HG03460 (cell line): ENCODE results near the gene SLC35D2.
"Not testable (repeated sequence)": the region's sequence is repeated elsewhere in the genome, so short reads cannot be mapped to it uniquely, and the experiment has no call there.

ENCODE experiments used
- ATAC-seq: cut with Tn5 transposase; IDR thresholded peaks from one replicate; pipeline ENCODE4 v1.9.1; 2021; ENCODE audit not compliant: unreplicated experiment

Gene SLC35D2

DNA sequence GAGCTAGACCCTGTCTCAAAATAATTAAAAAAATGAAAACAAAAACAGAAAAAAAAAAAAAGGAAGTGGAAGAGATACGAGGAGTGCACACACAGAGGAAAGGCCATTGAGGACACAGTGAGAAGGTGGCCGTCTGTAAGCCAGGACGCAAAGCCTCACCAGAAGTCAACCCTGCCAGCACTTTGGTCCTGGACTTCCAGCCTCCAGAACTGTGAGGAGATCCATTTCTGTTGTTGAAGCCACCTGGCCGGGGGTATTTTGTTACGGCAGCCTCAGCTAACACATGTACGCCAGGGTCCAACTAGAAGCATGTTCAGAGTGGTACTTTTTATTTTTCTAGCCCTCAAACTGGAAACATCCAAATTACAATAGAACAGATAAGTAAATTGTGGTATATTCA lies 21.8 kb downstream of the SLC35D2 start:
- ATAC-seq: no peak

DNA sequence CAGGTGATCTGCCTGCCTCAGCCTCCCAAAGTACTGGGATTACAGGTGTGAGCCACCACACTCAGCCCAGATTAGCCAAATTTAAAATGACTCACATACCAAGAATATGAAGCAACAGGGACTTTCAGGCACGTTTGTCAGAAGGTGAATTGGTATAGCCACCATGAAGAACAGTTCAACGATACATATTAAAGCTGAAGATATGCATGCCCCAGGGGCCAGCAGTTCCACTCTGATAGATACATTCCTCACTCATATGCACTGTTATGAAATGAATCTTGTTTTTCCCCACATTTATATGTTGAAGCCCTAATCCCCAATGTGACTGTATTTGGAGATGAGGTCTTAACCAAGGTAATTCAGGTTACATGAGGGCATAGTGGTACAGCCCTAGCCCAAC lies 22.5 kb downstream of the SLC35D2 start:
- no peak for ATAC-seq

DNA sequence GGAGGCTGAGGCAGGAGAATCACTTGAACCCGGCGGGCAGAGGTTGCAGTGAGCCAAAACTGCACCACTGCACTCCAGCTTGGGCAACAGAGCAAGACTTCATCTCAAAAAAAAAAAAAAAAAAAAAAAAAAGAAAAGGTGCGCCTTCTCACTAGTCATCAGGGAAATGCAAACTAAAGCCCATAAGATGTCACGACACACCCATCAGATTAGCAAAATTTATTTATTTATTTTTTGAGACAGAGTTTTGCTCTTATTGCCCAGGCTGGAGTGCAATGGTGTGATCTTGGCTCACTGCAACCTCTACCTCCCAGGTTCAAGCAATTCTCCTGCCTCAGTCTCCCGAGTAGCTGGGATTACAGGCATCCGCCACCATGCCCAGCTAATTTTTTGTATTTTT lies 23.0 kb downstream of the SLC35D2 start:
- ATAC-seq: not testable (repeated sequence)

DNA sequence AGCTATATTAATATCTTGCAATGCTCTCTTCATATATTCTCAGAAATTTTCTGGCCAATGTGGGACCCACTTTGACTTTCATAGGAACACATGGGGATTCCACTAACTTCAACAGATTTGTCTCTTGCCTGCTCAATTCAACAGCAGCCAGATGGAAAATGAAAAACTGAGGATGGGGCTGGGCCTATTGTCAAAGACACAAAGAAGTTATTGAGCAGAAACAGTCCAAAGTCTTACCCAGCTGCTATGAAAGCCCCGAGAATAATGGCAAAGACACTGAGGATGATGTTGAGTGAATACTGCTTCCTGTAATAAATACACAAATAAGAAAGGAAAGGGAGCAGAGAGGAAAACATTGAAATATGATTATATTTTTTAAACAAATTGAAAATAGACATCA lies 32.6 kb downstream of the SLC35D2 start:
- ATAC-seq: no peak

DNA sequence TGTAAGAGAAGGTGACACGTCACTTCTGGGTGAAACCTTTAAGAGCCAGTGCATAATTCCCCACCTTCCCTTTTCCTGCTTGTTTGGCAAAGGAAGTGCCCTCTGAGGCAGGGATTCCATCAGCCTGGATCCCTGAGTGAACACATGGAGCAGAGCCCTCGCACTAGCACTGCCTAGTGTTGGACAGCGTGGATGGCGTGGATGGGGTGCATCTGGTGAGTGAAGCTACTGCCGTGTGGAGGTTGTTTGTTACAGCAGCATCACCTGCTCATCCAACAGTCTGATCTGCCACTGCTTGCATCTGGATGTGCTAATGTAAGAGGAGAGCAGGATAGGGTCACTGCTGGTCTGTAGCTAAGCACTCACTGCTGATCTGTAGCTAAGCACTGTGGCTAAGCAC lies 35.2 kb downstream of the SLC35D2 start:
- no peak for ATAC-seq

DNA sequence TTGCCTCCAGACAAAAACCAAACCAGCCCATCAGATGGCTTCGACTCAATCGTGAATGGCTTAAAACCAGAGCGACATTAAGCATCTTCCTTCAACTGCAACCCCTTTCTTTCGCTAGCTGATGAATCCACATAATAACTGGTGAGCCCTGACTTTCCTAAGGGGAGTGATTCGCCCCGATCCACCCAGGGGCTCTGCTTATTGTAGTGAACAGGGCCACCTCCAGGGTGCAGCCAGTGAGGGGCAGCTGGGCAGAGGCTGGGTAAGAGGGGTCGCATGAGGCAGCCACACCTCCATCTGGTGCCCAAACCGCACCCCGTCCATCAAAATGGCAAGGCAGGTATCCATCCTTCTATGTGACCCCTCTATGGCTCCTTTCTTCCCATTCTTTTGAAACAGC lies 38.0 kb downstream of the SLC35D2 start:
- ATAC-seq: no peak

DNA sequence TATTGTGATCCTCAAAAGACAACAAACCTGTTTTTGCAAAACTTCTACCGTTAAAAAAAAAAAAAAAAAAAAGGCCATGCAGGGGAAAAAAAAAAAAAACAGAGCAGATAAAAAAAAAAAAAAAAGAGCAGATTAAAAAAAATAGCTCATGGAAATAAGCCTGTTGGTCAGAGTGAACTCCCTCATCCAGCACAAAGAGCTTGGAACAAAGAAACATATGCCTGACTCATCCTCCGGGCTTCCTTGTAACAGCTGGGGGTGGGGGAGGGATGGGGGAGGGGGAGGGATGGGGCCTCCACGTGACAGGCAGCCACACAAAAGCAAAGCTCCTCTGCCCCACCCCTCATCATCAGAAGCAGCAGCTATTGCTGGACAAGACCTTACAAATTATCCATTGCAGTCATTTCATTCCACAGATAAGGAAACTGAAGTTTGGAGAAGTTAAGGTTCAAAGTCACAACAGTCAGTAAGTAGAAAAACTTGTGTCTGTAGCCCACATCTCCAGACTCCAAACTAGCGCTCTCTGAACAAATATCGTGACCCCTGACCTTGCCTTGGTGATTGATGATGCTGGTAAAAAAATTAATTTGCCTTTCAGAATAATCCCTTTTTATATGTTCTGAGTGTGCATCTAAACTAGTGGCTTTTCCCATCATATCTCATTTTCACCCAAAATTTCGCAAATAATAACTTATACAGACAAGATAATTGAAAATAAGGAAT lies 38.9 kb downstream of the SLC35D2 start:
- ATAC-seq: no peak

DNA sequence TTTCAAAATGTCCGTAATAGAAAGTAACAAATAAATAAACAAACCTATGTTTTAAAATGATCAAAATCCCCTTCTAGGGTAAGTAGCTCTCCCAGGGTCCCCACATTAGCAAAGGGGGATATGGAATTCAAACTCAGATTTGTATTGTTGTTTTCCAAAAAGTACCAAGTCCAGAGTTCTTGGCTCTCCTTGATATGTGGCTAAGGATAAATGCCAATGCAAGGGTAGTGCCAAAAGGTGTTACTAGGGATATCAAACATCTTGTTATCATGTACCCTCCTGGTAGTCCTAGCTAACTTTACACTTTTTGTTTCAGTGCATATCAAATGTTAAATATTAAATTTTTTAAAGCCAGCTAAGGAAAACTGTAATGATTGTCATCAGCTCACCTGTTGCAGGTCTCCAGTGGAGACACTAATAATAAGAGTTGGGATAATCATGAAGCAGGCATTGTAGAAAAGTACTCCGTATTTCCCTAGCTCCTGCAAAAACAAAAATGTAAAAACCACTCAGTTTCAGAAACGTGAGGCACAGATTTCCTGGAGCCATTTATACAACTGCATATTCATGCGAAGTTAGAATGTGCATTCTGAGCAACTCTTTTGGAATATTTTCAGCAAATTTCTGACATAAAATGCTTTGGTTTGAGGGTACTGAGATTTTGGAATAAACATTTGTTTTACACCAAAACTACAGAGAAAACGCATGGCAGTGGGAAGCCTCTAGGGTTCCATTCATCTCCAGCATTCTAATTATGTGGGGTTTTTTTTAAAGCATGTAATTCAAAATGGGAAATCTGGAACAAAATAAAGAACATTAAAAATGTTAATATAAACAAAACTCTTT lies 39.8 kb downstream of the SLC35D2 start:
- no peak for ATAC-seq

DNA sequence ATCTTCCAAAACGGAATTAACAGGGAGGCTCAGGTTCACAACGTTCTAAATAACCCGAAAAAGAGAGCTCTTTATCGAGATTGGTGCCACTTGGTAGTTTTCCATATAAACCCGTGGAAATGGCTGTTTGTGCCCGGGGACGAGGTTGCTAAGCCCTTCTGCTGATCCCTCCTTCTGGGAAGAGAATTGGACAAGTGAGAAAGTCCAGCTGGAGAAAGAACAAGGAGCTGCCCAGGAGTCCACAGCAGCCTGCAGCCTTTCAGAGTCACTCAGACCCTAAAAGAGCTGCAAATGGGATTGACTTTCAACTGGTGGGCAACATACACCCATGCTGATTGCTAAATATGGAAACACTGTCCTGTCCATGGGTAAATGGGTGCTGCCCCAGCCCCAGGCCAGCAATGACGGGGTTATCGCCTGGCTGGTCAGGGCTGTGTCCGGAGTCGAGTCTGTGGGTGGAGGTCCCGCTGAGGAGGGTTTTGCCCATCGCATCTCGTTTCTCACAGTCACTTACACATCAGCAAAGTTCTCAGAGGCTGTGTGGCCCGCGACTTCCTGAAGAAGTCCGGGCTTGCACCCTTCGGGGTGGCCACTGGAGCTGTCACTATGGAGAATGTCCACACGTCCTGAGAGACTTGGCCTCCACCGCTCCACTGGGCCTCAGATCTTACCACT lies 40.8 kb downstream of the SLC35D2 start:
- ATAC-seq: no peak

DNA sequence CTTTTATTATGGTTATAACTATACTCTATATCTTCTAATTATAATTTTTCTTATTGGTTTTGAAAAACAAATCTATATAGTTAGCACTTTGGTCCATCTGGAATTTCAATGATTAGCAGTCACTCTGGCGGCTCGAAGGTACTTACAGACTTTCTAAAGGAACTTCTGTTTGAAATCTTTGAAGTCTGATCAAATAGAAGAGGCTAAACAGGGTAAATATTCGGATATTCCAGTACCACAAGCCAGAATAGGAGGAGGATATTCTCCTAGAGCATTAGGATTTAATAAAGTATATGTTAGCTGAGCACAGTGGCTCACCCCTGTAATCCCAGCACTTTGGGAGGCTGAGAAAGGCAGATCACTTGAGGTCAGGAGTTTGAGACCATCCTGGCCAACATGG lies 42.8 kb downstream of the SLC35D2 start:
- no peak for ATAC-seq

DNA sequence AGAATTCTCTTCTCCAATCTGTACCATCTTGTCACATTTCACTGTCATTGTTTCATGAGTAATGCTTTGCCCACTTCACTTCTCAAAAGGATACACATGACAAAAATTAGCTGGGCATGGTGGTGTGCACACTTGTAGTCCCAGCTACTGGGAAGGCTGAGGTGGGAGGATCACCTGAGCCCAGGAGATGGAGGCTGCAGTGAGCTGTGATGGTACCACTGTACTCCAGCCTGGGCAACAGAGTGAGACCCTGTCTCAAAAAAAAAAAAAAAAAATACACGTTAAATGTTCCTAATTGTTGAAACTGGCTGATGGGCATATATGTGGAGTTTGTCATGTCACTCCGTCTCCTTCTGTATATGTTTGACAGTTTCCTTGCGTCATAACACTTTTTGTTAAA lies 45.2 kb downstream of the SLC35D2 start:
- ATAC-seq: no peak

DNA sequence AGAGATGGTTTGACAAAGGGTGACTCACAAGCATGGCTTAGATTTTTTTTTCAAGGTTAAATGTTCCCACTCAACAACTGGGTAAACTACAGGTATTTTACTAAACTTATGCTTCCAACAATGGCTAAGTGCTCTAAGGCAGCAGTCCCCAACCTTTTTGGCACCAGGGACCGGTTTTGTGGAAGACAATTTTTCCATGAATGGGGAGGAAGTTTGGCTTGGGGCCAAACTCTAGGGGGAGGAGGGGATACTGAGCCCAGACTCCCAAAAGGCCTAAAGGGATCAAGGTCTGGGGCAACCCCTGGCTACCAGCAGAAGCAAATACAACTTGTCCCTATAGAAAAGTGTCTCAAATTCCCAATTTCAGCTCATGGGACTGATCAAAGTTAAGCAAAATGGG lies 49.6 kb downstream of the SLC35D2 start:
- ATAC-seq: no peak

DNA sequence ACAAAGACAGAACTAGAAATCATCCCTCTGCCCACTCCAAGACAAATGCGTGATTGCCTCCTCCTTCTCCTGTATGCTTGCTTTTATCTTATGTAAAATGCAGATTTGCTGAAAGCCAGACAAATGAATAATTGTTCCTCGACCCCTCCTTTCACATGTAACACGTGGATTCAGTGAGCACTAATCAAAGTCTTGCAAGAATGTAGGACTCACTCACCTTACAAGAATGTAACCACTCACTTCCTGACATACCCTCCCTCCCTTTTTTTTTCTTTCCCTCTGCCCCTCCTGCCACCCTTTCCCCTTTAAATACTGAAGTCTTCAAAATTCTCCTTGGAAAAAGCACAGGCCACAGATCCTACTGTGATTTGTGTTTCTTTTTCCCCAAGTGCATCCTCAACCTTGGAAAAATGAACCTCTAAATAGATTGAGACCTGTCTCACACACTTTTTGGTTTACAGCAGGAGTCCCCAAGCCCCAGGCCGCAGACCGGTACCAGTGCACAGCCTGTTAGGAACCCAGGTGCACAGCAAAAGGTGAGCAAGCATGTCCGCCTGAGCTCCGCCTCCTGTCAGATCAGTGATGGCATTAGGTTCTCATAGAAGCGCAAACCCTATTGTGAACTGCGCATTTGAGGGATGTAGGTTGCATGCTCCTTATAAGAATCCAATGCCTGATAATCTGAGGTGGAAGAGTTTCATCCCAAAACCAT lies 52.1 kb downstream of the SLC35D2 start:
- ATAC-seq: no peak

DNA sequence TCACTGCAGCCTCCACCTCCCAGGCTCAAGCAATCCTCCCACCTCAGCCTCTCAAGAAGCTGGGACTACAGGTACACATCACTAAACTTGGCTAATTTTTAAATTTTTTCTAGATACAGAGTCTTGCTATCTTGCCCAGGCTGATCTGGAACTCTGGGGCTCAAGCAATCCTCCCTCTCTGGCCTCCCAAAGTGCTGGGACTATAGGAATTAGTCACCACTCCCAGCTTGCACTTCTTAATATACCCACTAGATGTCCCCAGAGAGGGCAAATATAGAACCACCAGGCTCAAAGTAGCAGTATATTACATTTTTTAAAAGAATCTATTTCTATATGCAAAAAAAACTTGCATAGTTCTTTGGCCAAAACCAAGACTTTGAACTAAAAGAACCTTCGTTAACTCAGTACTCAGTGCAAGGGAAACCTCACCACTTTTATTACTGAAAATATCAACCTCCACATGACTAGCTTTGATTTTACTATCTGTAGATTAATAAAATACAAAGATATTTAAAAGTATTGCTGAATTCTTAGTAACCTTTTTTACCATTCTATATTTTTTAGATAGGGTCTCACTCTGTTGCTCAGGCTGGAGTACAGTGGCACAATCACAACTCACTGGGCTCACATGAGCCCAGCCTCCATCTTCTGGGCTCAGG lies 55.7 kb downstream of the SLC35D2 start:
- ATAC-seq: no peak

DNA sequence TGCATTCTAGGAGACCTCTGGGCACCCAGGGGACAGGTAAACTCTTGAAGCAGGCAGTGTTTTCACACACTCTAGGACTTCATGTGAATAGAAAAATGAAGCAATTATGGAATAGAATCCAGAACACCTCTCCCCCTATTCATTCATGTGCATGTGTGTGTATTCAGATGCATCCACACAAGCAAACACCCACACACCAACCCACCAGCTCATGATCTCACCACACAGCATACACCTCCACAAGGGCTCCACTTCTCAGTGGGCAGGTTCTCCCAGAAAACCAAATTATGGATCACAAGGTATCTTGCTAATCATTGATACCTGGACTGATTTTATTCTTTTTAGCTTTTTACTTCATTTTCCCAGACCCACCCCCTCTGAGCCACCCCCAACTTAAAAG lies 60.3 kb downstream of the SLC35D2 start:
- no peak for ATAC-seq

DNA sequence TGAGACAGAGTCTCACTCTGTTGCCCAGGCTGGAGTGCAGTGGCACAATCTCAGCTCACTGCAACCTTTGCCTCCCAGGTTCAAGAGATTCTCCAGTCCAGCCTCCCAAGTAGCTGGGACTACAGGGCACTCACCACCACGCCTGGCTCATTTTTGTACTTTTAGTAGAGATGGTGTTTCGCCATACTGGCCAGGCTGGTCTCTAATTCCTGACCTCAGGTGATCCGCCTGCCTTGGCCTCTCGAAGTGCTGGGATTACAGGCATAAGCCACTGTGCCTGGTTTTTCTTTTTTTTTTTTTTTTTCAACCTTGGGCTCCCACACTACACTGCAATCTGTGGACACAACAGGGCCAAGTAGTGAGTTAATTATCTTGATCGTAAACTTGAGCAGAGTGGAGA lies 60.8 kb downstream of the SLC35D2 start:
- ATAC-seq: not testable (repeated sequence)

DNA sequence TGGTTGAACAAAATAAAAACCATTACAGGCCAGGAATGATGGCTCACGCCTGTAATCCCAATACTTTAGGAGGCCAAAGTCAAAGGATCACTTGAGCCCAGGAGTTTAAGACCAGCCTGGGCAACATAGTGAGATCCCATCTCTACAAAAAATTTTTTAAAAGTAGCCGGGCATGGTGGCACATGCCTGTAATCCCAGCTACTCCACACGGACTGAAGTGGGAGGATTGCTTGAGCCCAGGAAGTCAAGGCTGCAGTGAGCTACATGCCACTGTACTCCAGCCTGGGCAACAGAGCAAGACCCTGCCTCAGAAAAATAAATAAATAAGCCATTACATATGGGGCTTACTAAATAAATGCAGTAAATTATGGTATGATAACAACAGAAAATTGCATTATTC lies 61.3 kb downstream of the SLC35D2 start:
- not testable (repeated sequence) for ATAC-seq

DNA sequence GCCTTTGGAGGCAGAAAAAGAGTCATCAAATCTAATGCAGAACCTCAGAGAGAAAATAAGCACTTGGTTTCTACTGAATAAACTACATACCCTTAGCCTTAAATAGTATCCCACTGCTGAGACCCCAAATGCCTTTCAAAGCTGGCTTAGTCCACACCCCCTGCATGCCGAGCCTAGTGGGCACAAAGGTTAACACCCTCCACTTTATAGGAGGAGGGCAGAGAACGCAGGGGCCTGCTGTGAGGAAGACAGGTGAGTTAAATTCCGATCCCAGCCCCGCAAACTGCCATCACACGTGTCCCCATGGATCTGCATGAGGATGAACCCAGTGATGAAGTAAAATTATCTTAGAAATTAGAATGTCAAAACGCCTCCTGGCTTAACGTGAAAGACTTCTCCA lies 62.0 kb downstream of the SLC35D2 start:
- no peak for ATAC-seq

DNA sequence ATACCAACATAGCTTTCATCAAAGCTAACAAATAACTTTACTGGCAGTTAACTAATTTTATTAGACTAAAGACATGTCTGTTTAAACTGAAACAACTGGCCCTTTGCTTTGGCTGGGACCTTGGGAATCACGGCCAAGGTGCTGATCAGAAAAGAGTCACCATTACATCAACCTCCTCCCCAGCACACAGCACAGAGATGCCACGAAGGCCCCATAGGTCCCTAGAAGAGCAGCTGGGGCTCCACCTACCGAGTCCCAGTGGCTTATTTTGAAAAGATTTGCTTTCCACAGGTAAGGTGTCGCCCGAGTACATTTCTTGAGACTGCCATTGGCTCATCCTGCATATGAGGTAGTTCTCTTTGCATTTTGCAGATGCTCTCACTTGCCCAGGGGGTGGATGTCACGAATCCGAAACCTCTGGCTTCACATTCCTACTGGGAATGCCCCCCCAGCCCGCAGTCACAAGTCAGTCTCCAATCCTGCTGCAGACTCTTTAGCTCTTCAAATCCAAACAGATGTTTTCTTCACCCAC lies 62.7 kb downstream of the SLC35D2 start:
- ATAC-seq: no peak

DNA sequence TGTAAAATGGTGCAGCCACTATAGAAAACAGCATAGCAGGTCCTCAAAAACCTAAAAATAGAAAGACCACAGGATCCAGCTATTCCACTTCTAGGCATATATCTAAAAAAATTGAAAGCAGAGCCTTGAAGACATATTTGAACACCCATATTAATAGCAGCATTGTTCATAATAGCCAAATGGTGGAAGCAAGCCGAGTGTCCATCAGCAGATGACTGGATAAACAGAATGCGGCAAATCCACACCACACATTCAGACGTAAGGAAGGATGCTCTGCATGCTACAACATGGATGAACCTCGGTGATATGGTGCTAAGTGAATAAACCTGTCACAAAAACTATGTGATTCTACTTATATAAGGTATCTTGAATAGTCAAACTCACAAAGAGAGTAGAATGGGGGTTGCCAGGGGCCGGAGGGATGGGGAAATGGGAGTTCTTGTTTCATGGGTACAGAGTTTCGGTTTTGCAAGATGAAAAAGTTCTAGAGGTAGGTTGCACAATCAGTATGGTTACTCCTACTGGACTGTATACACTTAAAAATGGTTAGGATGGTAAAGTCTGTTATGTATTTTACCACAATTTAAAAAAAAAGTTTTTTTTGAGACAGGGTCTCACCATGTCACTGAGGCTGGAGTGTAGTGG lies 64.5 kb downstream of the SLC35D2 start:
- no peak for ATAC-seq
